Measurements from ENCODE around the gene RHOXF2B.
"Not testable (repeated sequence)": the region's sequence is repeated elsewhere in the genome, so short reads cannot be mapped to it uniquely, and the experiment has no call there.

Gene RHOXF2B

GRCh38 chrX:120077590-120077989 lies at the start of gene RHOXF2B:
TSS of gene RHOXF2B (minus strand) at chrX:120077690. CDS start at chrX:120077552, 138 bp downstream.
- not testable (repeated sequence) for DNase-seq

- peak in 1 of 2 donors; percentile 33 for DNase-seq
Measured at GRCh38 chrX:120125444-120125843, 48.0 kb upstream of the RHOXF2B start.

GRCh38 chrX:120120223-120120622 lies 42.7 kb upstream of the RHOXF2B start:
- DNase-seq: no peak

DNA sequence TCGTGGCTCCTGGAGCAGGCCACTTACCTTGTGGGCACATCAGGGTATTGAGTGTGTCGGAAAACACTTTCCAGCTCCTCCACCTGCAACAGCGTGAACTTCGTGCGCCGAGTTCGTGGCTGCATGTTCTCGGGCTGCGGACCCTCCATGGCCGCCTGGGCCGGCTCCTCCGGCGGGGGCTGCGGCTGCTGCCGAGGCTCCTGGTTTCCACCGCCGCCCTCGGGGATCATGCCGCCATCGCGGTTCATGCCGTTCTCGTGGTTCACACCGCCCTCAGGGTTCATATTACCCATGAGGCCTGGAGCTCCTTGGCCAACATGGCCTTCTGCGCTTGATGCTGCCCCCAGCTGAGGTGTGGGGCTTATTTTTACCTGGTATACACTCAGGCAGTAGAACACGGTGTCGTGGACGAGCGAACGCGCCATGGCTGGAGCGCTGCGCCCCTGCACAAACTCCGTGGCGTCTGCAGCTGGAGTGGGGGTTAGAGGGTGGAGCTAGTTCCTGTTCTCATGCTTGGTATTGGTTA lies 38.0 kb upstream of the RHOXF2B start, which contains the start of gene RHOXF1:
RHOXF1 (minus strand) TSS at position 476 of the 526 bp plus-strand sequence; CDS start at position 425, 51 bp downstream.
- no peak for DNase-seq

DNA sequence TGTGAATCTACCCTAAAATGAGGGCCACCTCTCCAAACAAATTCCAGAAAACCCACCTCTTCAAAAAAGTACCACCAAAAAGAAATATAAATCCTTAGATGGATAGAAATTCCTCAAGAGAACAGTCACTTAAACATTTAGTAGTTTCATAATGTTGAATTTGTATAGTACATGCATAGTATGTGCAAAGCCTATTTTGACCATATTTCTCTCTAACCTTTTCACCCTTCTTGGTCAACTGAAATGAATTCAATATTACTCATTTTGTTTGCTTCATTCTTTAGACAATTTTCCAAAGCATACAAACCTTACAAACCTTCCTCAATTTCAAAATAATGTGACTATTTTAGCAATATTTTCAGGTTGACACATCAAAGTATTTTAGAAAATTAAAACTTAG lies 34.1 kb upstream of the RHOXF2B start:
- no peak for DNase-seq

GRCh38 chrX:120109378-120109777 lies 31.9 kb upstream of the RHOXF2B start:
- DNase-seq: no peak

DNA sequence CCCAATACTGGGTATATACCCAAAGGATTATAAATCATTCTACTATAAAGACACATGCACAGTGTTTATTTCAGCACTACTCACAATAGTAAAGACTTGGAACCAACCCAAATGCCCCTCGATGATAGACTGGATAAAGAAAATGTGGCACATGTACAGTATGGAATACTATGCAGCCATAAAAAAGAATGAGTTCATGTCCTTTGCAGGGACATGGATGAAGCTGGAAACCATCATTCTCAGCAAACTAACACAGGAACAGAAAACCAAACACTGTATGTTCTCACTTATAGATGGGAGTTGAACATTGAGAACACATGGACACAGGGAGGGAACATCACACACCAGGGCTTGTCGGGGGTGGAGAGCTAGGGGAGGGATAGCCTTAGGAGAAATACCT lies 27.2 kb upstream of the RHOXF2B start:
- not testable (repeated sequence) for DNase-seq

GRCh38 chrX:120101057-120101456 lies 23.6 kb upstream of the RHOXF2B start:
- not testable (repeated sequence) for DNase-seq

GRCh38 chrX:120090208-120090607 lies 12.7 kb upstream of the RHOXF2B start:
- DNase-seq: no peak

- peak; percentile 2 to 4 for DNase-seq
Measured at GRCh38 chrX:120087289-120088017, 10.0 kb upstream of the RHOXF2B start.

GRCh38 chrX:120085553-120086185 lies 8.2 kb upstream of the RHOXF2B start:
- DNase-seq: not testable (repeated sequence)

DNA sequence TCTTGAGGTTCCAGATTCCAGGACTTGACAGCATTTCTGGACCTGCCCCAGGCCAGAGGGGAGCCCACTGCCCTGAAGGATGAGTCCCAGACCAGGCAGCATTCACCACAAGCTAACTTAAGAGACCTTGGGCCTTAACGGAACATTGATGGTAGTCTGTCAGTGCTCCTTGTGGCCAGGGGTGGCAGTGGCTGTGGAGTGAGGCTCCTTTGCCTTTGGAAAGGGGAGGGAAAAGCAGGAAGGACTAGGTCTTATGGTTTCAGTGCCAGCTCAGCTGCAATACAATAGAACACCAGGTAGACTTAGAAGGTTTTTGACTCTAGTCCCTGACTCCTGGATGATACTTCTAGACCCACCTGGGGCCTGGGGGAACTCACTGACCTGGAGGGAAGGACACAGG lies 11.3 kb downstream of the RHOXF2B start:
- DNase-seq: not testable (repeated sequence)

DNA sequence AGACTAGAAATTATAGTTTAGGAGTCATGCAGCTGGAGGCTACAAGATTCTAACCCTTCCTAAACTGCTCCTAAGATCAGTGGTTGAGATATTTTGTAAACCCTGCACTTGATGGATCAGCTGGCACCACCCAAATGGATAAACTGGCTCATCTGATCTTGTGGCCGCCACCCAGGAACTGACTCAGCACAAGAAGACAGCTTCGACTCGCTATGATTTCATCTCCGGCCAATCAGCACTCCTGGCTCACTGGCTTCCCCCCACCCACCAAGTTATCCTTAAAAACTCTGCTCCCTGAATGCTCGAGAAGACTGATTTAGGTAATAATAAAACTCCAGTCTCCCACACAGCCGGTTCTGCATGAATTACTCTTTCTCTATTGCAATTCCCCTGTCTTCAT lies 34.8 kb downstream of the RHOXF2B start:
- not testable (repeated sequence) for DNase-seq

GRCh38 chrX:120042247-120042646 lies 35.2 kb downstream of the RHOXF2B start:
- DNase-seq: not testable (repeated sequence)

GRCh38 chrX:120040176-120040575 lies 37.3 kb downstream of the RHOXF2B start:
- not testable (repeated sequence) for DNase-seq

GRCh38 chrX:120039087-120039733 lies 38.3 kb downstream of the RHOXF2B start:
- not testable (repeated sequence) for DNase-seq

DNA sequence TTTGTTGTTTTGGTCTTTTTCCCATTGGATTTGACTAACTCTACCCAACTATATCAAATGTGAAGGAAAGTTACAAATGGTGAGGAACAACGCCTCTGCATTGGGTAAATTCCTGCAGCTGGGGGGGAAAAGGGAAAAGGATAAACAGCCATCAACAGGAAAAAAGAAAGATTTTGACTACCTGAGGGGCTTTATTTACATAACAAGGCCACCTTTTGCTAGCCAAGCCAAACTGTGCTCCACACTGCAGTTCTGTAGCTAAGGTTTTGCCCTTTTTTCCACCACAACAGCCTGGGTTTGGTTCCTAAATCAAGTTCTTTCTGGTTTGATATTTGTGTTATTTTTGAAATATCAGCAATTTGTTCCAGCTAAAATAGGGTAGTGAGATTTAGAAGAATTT lies 40.8 kb downstream of the RHOXF2B start:
- no peak for DNase-seq

GRCh38 chrX:120035522-120036309 lies 41.8 kb downstream of the RHOXF2B start:
- DNase-seq: peak; percentile 28 to 36

DNA sequence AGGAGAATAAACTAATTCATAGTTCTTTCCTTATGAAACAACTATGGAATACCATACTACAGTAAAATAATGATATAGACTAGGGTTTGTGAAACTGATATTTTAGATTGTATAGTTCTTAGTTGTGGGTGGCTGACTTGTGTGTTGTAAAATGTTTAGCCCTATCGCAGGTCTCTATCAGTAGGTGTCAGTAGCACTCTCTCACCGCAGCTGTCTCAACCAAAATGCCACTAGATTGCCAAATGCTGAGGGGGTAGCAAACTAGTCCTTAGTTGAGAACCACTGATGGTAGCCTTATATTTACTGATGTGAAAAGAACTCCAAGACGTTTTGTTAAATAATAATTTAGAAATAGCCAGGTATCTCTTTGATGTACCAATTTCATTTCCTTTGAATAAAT lies 48.1 kb downstream of the RHOXF2B start:
- no peak for DNase-seq

- DNase-seq: no peak
Measured at GRCh38 chrX:120023259-120023658, 54.2 kb downstream of the RHOXF2B start.

DNA sequence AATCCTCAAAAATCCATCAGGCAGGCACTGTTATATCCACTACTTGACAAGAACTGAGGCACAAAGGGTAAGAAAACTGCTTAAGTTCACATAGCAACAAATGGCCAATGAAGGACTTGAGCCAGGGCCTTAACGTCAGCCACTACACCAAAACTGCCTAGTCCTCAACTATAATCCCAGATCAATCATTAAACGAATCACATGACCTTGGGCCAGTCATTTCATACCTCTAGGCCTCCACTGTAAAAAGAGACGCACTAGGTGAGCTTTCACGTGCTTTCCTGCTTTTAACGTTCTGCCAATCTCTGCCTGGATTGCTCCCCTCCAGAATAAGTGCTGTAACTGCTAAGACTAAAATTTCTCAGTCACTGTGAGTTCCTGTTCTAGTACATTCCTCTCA lies 54.7 kb downstream of the RHOXF2B start:
- no peak for DNase-seq

Measured in inflammatory macrophage treated with lipopolysaccharide for 1 hour (primary cell).